H1 (cell line): ENCODE measurements around the gene ARL8A. TPM values are rescaled to one million over a fixed set of nuclear protein-coding genes. Genes with fewer than 3 reads are reported as not detected.

Experiments used
- CTCF ChIA-PET: fragments of 300-600 bp; sonication (Branson Sonifier 250); formaldehyde crosslinking; loops from one replicate; lab custom pipeline; 2021; ENCODE audit not compliant: partially characterized antibody; lab: Charles Lee
- POLR2A ChIA-PET: fragments of 300-600 bp; sonication (Branson Sonifier 250); formaldehyde crosslinking; loops from one replicate; lab custom pipeline; 2021; ENCODE audit warnings: inconsistent platforms; ENCODE audit not compliant: partially characterized antibody; lab: Charles Lee
- DNase-seq, 2 experiments: peaks; one replicate each; pipeline versions ENCODE4 v3.0.0 to v3.0.0-alpha.2; 2010 to 2022; ENCODE audit warnings: low spot score in 2 of 2, low read depth in 1 of 2, mixed read lengths in 1 of 2
- FAIRE-seq: peaks from 2 replicates; lab custom pipeline; 2011; peaks lifted over from hg19 to GRCh38; lab: Jason Lieb, UNC
- H2AFZ ChIP-seq: 2 replicates; pipeline ENCODE4 v1.8.1; 2012; ENCODE audit warnings: low read length, inconsistent platforms
- H2AK5ac ChIP-seq: 2 replicates; pipeline ENCODE4 v1.6.1; 2013; ENCODE audit warnings: low read depth, low read length
- H2BK120ac ChIP-seq: replicated peaks from 2 replicates; pipeline ENCODE3; 2013; ENCODE audit warnings: low read depth, low read length, inconsistent platforms
- H2BK12ac ChIP-seq: 2 replicates; pipeline ENCODE4 v1.6.1; 2013; ENCODE audit warnings: low read depth, low read length
- H2BK15ac ChIP-seq: 2 replicates; pipeline ENCODE4 v1.6.1; 2013; ENCODE audit warnings: low read length
- H2BK20ac ChIP-seq: 2 replicates; pipeline ENCODE4 v1.6.1; 2013; ENCODE audit warnings: low read length
- H2BK5ac ChIP-seq: 2 replicates; pipeline ENCODE4 v1.6.1; 2013; ENCODE audit warnings: low read depth, low read length
- H3K14ac ChIP-seq: 2 replicates; pipeline ENCODE4 v1.6.1; 2013; ENCODE audit warnings: inconsistent platforms; ENCODE audit not compliant: insufficient read length
- H3K18ac ChIP-seq: 2 replicates; pipeline ENCODE4 v1.6.1; 2013; ENCODE audit warnings: low read length; ENCODE audit errors: extremely low read depth
- H3K23ac ChIP-seq: 2 replicates; pipeline ENCODE4 v1.6.1; 2013; ENCODE audit warnings: inconsistent platforms; ENCODE audit not compliant: insufficient read length
- H3K23me2 ChIP-seq: 2 replicates; pipeline ENCODE4 v1.6.1; 2013; ENCODE audit warnings: low read depth, low read length
- H3K27ac ChIP-seq: 2 replicates; pipeline ENCODE4 v1.6.1; 2011; ENCODE audit warnings: low read depth, low read length, inconsistent platforms
- H3K27me3 ChIP-seq, 4 experiments: replicated peaks in 1 of 4; 1 replicate in 1 of 4; 2 replicates in 3 of 4; pipeline versions ENCODE4 v1.6.1 to v1.8.1; 2011 to 2013; ENCODE audit warnings: low read length in 3 of 4, mild to moderate bottlenecking in 3 of 4, inconsistent platforms in 2 of 4, mixed read lengths in 2 of 4, moderate library complexity in 1 of 4; ENCODE audit not compliant: control insufficient read depth in 3 of 4, insufficient read depth in 3 of 4; ENCODE audit errors: extremely low read depth in 1 of 4
- H3K36me3 ChIP-seq, 4 experiments: 2 replicates each; pipeline versions ENCODE4 v1.6.1 to v1.8.1; 2011 to 2013; ENCODE audit warnings: mild to moderate bottlenecking in 4 of 4, low read length in 3 of 4, moderate library complexity in 2 of 4, control low read depth in 1 of 4, inconsistent platforms in 1 of 4; ENCODE audit not compliant: insufficient read depth in 4 of 4, control insufficient read depth in 2 of 4
- H3K4ac ChIP-seq: replicated peaks from 2 replicates; pipeline ENCODE3; 2013; ENCODE audit warnings: low read length, low read depth, mixed read lengths, inconsistent platforms; ENCODE audit not compliant: insufficient read length
- H3K4me1 ChIP-seq, 4 experiments: replicated peaks in 1 of 4; 1 replicate in 1 of 4; 2 replicates in 3 of 4; pipeline versions ENCODE4 v1.6.1 to v1.8.1; 2011 to 2013; ENCODE audit warnings: low read length in 3 of 4, inconsistent platforms in 2 of 4, mixed read lengths in 1 of 4; ENCODE audit not compliant: insufficient read depth in 4 of 4, control insufficient read depth in 3 of 4
- H3K4me2 ChIP-seq, 2 experiments: 2 replicates each; pipeline versions ENCODE4 v1.6.1 to v1.8.1; 2011 to 2013; ENCODE audit warnings: low read depth in 2 of 2, low read length in 2 of 2, control low read depth in 1 of 2, inconsistent platforms in 1 of 2, mild to moderate bottlenecking in 1 of 2; ENCODE audit not compliant: insufficient read depth in 1 of 2
- H3K4me3 ChIP-seq, 4 experiments: fragments of 200-600, 300-600 bp in 1 of 4; sonication (generic), shearing (Covaris generic), sonication (Bioruptor Twin) in 1 of 4; 2 replicates each; pipeline versions ENCODE4 v1.5.1 to v1.8.1; 2011 to 2016; ENCODE audit warnings: low read length in 4 of 4, low read depth in 3 of 4, control low read depth in 2 of 4, inconsistent platforms in 2 of 4, mild to moderate bottlenecking in 2 of 4, mixed read lengths in 1 of 4, moderate library complexity in 1 of 4; ENCODE audit not compliant: insufficient read depth in 2 of 4; ENCODE audit errors: extremely low read depth in 1 of 4
- H3K56ac ChIP-seq: replicated peaks from 2 replicates; pipeline ENCODE3; 2013; ENCODE audit warnings: low read depth, mild to moderate bottlenecking, mixed read lengths, low read length, inconsistent platforms; ENCODE audit not compliant: insufficient read length
- H3K79me1 ChIP-seq: 2 replicates; pipeline ENCODE4 v1.6.1; 2013; ENCODE audit warnings: low read depth, low read length, control low read depth
- H3K79me2 ChIP-seq, 2 experiments: 2 replicates each; pipeline versions ENCODE4 v1.6.1 to v1.8.1; 2012 to 2013; ENCODE audit warnings: low read length in 2 of 2, mild to moderate bottlenecking in 2 of 2, inconsistent platforms in 1 of 2; ENCODE audit not compliant: insufficient read depth in 2 of 2, control insufficient read depth in 1 of 2
- H3K9ac ChIP-seq, 4 experiments: replicated peaks in 1 of 4; 1 replicate in 1 of 4; 2 replicates in 3 of 4; pipeline versions ENCODE4 v1.6.1 to v1.8.1; 2011 to 2013; ENCODE audit warnings: low read depth in 3 of 4, low read length in 3 of 4, control low read depth in 2 of 4, mild to moderate bottlenecking in 2 of 4, moderate library complexity in 2 of 4, inconsistent platforms in 1 of 4; ENCODE audit errors: extremely low read depth in 1 of 4
- H3K9me3 ChIP-seq, 2 experiments: 2 replicates each; pipeline versions ENCODE4 v1.6.1 to v1.8.1; 2012 to 2013; ENCODE audit warnings: mild to moderate bottlenecking in 2 of 2, moderate library complexity in 2 of 2, control low read depth in 1 of 2, inconsistent platforms in 1 of 2, low read depth in 1 of 2, low read length in 1 of 2, mixed read lengths in 1 of 2; ENCODE audit not compliant: insufficient read depth in 2 of 2
- H4K20me1 ChIP-seq, 2 experiments: replicated peaks in 1 of 2; 2 replicates each; pipeline versions ENCODE3 to v1.8.1; 2011 to 2013; ENCODE audit warnings: inconsistent platforms in 2 of 2, low read length in 2 of 2, mild to moderate bottlenecking in 1 of 2; ENCODE audit not compliant: insufficient read depth in 2 of 2, control insufficient read depth in 1 of 2
- H4K5ac ChIP-seq: 2 replicates; pipeline ENCODE4 v1.6.1; 2013; ENCODE audit warnings: low read length, low read depth, mixed read lengths, inconsistent platforms; ENCODE audit not compliant: insufficient read length
- H4K8ac ChIP-seq: 2 replicates; pipeline ENCODE4 v1.8.0; 2013; ENCODE audit warnings: mild to moderate bottlenecking, moderate library complexity, low read length, inconsistent platforms; ENCODE audit not compliant: insufficient read depth; ENCODE audit errors: extremely low read depth
- H4K91ac ChIP-seq: replicated peaks from 2 replicates; pipeline ENCODE3; 2013; ENCODE audit warnings: low read length, mixed read lengths, inconsistent platforms; ENCODE audit not compliant: insufficient read length
- EGR1 ChIP-seq: IDR thresholded peaks from 2 replicates; pipeline ENCODE4 v1.6.1; 2011; ENCODE audit warnings: low read depth, low read length, borderline replicate concordance
- JUND ChIP-seq: IDR thresholded peaks from 2 replicates; pipeline ENCODE4 v1.6.1; 2011; ENCODE audit warnings: mild to moderate bottlenecking, improper control_type of control experiment, low read length
- MAFK ChIP-seq: IDR thresholded peaks from 2 replicates; pipeline ENCODE4 v1.6.1; 2012; ENCODE audit warnings: low read depth, mild to moderate bottlenecking, improper control_type of control experiment, low read length
- RFX5 ChIP-seq: IDR thresholded peaks from 2 replicates; pipeline ENCODE4 v1.6.1; 2011; ENCODE audit warnings: low read depth, low read length, improper control_type of control experiment, borderline replicate concordance
- RXRA ChIP-seq: IDR thresholded peaks from 2 replicates; pipeline ENCODE4 v1.6.1; 2011; ENCODE audit warnings: low read depth, mild to moderate bottlenecking, low read length, moderate library complexity; ENCODE audit not compliant: insufficient read depth
- SP4 ChIP-seq: IDR thresholded peaks from 2 replicates; pipeline ENCODE4 v1.6.1; 2012; ENCODE audit warnings: low read length, inconsistent platforms
- SRF ChIP-seq: IDR thresholded peaks from 2 replicates; pipeline ENCODE4 v1.6.1; 2011; ENCODE audit warnings: mild to moderate bottlenecking, low read depth, low read length, moderate library complexity
- SUZ12 ChIP-seq: fragments of 200-600 bp; sonication (generic); IDR thresholded peaks from 2 replicates; pipeline ENCODE4 v1.6.1; 2012; ENCODE audit warnings: mild to moderate bottlenecking, inconsistent platforms, low read length, moderate library complexity, mixed read lengths
- TEAD4 ChIP-seq: IDR thresholded peaks from 2 replicates; pipeline ENCODE4 v1.6.1; 2012; ENCODE audit warnings: low read depth, low read length, inconsistent platforms, mixed read lengths
- WGBS, 2 experiments: shearing (Covaris generic) in 1 of 2; methylation state at CpG; one replicate each; pipeline versions ENCODE4 v1.1.6 to v1.1.7; 2013 to 2015; ENCODE audit warnings: low lambda C conversion rate in 2 of 2, mixed read lengths in 2 of 2, inconsistent platforms in 1 of 2, low coverage in 1 of 2, missing lambda C conversion rate in 1 of 2; ENCODE audit not compliant: insufficient replicate concordance in 2 of 2, insufficient coverage in 1 of 2, insufficient read length in 1 of 2; ENCODE audit errors: extremely low coverage in 1 of 2, missing lambda C conversion rate in 1 of 2; 5-methylcytosine and 5-hydroxymethylcytosine counted together
- polyA plus RNA-seq, 7 experiments: library from polyadenylated mRNA; depleted of rRNA in 3 of 7; stranded (reverse) in 5 of 7; unstranded in 2 of 7; fragments of >200 nt in 5 of 7; fragments of 200-250 nt in 2 of 7; gene quantifications; 1 replicate in 5 of 7; 2 replicates in 1 of 7; 4 replicates in 1 of 7; pipeline versions ENCODE4 v1.2.1 to v1.2.3, GENCODE V29; 2011 to 2013; ENCODE audit warnings: missing spikeins in 2 of 7, mixed read lengths in 2 of 7
- total RNA-seq: library from RNA; stranded (reverse); fragmentation: NEBNext Ultra II Directional; extraction: Animal tissue kit (Norgen Biotek cat#: 25700); gene quantifications from 2 replicates; pipeline ENCODE4 v1.2.1, GENCODE V29; 2021
- TF ChIP-seq, protein P1 (sequence below), 3 experiments: IDR thresholded peaks; 1 replicate in 2 of 3; 2 replicates in 1 of 3; pipeline versions ENCODE4 v1.5.1 to v1.6.1; 2011; ENCODE audit warnings: low read length in 3 of 3, mild to moderate bottlenecking in 3 of 3, inconsistent platforms in 2 of 3, low read depth in 1 of 3, moderate library complexity in 1 of 3; ENCODE audit not compliant: insufficient read depth in 1 of 3; ENCODE audit errors: control extremely low read depth in 1 of 3

The ARL8A gene
- total and polyA plus RNA-seq, 2 of the 8 experiments (the other 6 are each of a cell fraction or from before 2014, with no cell fraction given), result 40.3 to 58.7 TPM

DNA sequence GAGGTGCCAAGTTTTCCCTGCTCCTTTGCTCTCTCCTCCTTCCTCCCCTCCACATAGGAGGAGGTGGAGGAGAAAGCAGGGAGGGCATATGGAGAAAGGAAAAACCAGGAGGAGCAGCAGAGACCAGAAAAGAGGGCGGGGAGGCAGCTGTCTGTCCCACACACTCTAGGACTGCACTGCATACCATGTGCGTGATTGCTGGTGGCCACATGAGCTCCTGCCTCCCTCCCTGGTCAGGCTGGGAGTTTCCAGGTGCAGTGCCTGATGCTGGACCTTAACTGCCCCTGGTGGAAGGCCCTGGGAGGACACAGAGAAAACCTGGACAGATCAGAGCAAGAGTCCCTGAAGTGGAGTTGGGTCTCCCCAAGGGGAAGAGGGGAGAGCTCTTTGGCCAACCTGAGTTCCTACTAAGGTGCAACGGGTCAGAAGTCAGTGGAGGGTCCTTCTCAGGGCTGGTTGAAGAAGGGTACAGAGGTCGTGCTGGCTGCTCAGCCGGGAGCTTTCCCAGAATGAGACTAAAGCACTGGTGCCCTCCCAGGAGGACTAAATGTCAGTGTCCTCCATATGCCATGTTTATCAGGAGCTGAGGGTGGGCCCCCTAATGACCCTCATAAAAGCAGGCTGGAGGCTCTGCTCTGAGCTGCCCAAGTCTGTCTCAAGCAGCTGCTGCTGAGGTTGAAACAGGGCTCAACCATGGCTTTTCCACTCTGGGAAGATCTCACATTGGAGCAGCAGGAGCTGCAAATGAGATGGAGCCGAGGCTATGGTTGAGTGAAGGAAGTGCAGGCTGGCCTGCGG is 45.6 kb upstream of the ARL8A start:
- FAIRE-seq, result no peak
- TF ChIP-seq RFX5 (no peak), SUZ12 (no peak), TEAD4 (no peak), EGR1 (no peak), RXRA (no peak), SP4 (no peak), MAFK (no peak), JUND (no peak), SRF (no peak)
- TF ChIP-seq, protein P1, sequence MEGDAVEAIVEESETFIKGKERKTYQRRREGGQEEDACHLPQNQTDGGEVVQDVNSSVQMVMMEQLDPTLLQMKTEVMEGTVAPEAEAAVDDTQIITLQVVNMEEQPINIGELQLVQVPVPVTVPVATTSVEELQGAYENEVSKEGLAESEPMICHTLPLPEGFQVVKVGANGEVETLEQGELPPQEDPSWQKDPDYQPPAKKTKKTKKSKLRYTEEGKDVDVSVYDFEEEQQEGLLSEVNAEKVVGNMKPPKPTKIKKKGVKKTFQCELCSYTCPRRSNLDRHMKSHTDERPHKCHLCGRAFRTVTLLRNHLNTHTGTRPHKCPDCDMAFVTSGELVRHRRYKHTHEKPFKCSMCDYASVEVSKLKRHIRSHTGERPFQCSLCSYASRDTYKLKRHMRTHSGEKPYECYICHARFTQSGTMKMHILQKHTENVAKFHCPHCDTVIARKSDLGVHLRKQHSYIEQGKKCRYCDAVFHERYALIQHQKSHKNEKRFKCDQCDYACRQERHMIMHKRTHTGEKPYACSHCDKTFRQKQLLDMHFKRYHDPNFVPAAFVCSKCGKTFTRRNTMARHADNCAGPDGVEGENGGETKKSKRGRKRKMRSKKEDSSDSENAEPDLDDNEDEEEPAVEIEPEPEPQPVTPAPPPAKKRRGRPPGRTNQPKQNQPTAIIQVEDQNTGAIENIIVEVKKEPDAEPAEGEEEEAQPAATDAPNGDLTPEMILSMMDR (IDR thresholded peaks at IDR 0.05; ENCODE audit: control extremely low read depth in 1 of 3, insufficient read depth in 1 of 3, low read depth in 1 of 3, low read length in 3 of 3), result peak in 2 of 3 experiments; percentile 23 to 32; a peak in 2 of 4 replicates

More for the DNA sequence above, 45.6 kb upstream of the ARL8A start:
- H2BK120ac ChIP-seq, result no peak overlapping the region
- H4K91ac ChIP-seq, result no peak overlapping the region
- H2AK5ac ChIP-seq, result no peak overlapping the region
- no peak for DNase-seq
- H3K4me1 ChIP-seq, result peaks cover 0 to 13% (median 3%) of the 10 kb centered on the region in 4 experiments; a peak in 5 of 7 replicates
- H3K4me3 ChIP-seq, result no peak overlapping the region
- ChIA-PET POLR2A (interaction anchor here (0.8 kb wide), 1 partner anchor 20 kb away, joined by 3 read pairs; no protein-coding TSS in a partner anchor), CTCF (interaction anchor here (0.5 to 8.2 kb wide), 50 partner anchors 10 to 1908 kb away, joined by 3 to 107 read pairs (median 4); partner anchors contain the start of genes PPP1R12B and UBE2T)
- no peaks in the 10 kb centered on the region for H3K79me2 ChIP-seq
- no peak overlapping the region for H2BK15ac ChIP-seq
- peaks cover 15 to 22% (median 19%) of the 10 kb centered on the region in 4 experiments for H3K27me3 ChIP-seq
- no peak overlapping the region for H4K8ac ChIP-seq
- H3K9ac ChIP-seq, result no peak overlapping the region
- no peak overlapping the region for H3K23ac ChIP-seq
- WGBS, 2 experiments, result 93% methylated on average over 7 of the region's 7 CpGs; no CpG with 5 or more reads in 1 of the 2 experiments
- H3K14ac ChIP-seq, result no peak overlapping the region
- no peak overlapping the region for H3K18ac ChIP-seq
- H2BK5ac ChIP-seq, result no peak overlapping the region
- no peak overlapping the region for H3K56ac ChIP-seq
- H3K4ac ChIP-seq, result no peak overlapping the region
- H4K5ac ChIP-seq, result no peak overlapping the region
- H3K27ac ChIP-seq, result no peak overlapping the region
- H3K36me3 ChIP-seq, result no peaks in the 10 kb centered on the region
- no peak overlapping the region for H3K4me2 ChIP-seq
- H3K79me1 ChIP-seq, result no peaks in the 10 kb centered on the region
- H3K9me3 ChIP-seq, result no peaks in the 10 kb centered on the region
- H2AFZ ChIP-seq, result no peak overlapping the region; the same call in 1 of the 2 replicates
- no peak overlapping the region for H2BK20ac ChIP-seq
- peaks cover 5% of the 10 kb centered on the region; the same call in 1 of the 2 replicates for H3K23me2 ChIP-seq
- no peaks in the 10 kb centered on the region for H4K20me1 ChIP-seq
- no peak overlapping the region for H2BK12ac ChIP-seq
